GM12874 (cell line): ENCODE results near the gene CEND1.

Experiments used
- CTCF ChIP-seq: IDR thresholded peaks from 2 replicates; pipeline ENCODE4 v1.5.1; 2011; ENCODE audit warnings: low read depth, mild to moderate bottlenecking, control low read depth, low read length, moderate library complexity; ENCODE audit not compliant: insufficient read depth

Gene CEND1

GRCh38 chr11:789943-790342, at the start of gene CEND1:
Gene CEND1 (minus strand): TSS chr11:790090. CDS start chr11:788576, 1,514 bp downstream.
- TF ChIP-seq CTCF, result no peak

GRCh38 chr11:839280-839623, 49.4 kb upstream of the CEND1 start:
- TF ChIP-seq CTCF, result no peak

- no peak for TF ChIP-seq CTCF
These were observed 48.8 kb upstream of the CEND1 start for GRCh38 chr11:838441-839279.

- no peak for TF ChIP-seq CTCF
These were observed 48.1 kb upstream of the CEND1 start for GRCh38 chr11:837990-838307.

- no peak for TF ChIP-seq CTCF
These were observed 47.5 kb upstream of the CEND1 start for GRCh38 chr11:837189-837989.

- no peak for TF ChIP-seq CTCF
These were observed 46.8 kb upstream of the CEND1 start for GRCh38 chr11:836700-837099.

GRCh38 chr11:836274-836673, 46.4 kb upstream of the CEND1 start:
- no peak for TF ChIP-seq CTCF
